Skin of body (tissue), 2 donors: ENCODE data around the gene ARL5B. TPM values are rescaled to one million over a fixed set of nuclear protein-coding genes. Genes with fewer than 3 reads are reported as not detected.

Experiments used
- DNase-seq: peaks from one replicate; lab custom pipeline; 2025; lab: John Stamatoyannopoulos, UW
- total RNA-seq: library from RNA; depleted of rRNA; stranded (reverse); fragments of >200 nt; gene quantifications from one replicate; pipeline ENCODE4 v1.2.3, GENCODE V29; 2014

The ARL5B gene
- total RNA-seq, 1 donor from 2014 or later: 50.4 TPM

DNA sequence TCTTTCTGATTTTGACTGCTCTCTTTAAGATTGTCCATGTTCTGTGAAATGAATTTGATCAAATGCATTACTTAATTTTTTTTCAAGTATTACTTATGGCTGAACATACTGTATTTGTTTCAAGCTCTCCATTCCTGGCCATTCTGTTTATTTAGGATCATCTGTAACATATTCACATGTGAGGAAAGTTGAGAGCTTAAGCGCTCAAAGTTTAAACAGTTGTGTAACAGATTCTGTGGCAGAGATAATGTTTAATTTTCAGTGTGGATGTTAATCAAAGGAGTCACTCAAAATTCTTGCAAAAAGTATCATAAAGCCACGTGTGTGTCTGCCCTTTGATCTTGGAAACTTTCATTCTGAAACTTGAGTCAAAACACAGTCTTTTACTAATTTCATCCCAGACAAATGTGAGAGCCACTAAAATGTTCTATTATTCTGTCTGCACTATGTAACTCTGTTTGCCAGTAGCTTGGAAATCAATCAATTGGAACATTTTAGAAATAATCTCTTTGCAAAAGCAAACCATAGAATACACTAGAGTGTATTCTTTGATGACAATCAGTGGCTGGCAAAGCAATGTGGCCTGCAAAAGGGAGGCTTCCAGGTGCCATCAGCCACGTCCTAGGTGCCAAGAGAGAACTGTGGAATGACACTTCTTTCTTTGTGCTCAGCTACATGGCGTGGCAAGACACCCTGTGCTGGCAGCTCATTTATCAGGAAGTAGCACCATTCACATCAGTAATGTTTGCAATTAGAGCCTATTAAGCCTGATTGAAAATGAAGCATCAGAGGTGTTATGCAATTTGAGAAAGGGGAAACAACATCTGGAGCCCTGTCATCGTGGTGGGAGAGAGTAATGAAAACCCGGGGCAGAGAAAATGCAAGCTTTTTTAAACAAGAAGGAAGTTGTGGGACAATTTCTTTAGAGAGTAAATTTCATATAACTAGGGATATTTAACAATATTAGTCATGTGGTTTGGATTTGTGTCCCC lies 40.9 kb downstream of the ARL5B start:
- no peak for DNase-seq

DNA sequence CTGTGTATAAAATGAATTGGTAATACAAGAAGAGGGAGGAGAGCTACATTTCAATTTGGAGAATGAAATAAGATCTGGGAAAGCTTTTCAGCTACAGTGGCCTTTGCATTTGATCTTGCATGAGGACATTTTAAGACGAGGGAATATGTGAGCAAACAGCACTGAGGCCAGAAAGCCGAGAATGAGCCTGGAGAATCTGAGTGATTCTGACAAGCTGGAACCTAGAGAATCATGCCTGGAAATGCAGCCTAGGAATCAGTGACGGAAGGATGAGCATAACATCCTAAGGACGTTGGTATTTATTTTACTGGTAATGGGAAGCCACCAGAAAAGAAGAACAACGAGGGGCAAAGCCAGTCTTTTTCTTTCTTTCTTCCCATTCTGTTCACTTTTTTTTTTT lies 44.3 kb downstream of the ARL5B start:
- no peak for DNase-seq

DNA sequence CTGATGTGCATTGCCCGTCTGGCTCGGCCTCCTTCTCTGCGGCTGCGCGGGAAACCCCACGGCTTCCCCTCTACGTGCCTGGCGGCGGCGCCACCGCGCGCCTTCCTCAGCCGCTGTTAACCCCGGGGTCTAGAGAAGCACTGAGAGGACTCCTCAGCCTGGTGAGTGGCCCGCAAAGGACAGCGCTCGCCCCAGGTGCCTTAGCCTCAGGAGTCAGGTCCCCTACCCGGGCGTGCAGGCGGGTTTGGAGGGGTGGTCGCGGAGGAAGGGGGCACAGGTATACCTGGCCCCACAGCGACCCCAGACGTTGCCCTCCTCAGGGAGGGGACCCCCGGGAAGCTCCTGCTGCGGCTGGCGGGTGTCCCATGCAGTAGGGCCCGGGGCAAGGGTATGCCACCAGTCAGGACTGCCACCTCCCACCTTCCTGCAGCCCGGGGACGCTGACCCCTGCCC lies 51.0 kb downstream of the ARL5B start:
- DNase-seq: no peak

DNA sequence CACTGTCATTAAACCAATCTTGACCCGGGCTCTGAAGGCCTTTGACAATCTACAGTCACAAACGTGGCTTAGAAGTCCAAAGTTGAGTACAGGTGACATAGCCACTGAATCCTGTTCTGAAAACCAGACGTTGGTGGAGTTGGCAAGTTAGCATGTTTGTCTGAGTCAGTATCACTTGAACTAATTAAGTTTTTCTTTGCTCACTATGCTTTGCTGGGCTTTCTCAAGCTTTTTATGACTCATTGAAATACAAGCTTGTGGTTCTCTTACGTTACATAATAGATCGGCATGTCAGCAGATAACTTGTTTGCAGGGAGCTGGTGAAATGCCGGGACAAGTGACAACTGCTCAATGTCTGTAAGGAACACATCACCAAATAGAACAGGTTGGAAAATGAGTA lies 53.8 kb downstream of the ARL5B start:
- DNase-seq: no peak

DNA sequence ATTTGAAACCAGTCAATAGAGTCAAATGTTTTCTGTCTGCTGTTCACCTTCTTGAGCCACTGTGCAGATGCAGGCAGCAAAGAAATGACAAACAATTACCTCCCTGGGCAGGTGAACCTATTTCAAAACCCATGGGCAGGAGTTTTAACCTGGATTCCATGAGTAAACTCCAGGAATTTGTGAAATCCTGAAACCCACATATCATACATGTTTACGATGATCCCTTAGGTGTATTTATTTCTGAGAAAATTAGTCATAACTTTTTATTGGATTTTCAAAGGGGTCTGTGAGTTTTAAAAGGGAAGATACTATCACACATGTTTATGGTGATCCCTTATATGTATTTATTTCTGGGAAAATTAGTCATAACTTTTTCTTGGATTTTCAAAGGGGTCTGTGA lies 59.8 kb downstream of the ARL5B start:
- DNase-seq: no peak

DNA sequence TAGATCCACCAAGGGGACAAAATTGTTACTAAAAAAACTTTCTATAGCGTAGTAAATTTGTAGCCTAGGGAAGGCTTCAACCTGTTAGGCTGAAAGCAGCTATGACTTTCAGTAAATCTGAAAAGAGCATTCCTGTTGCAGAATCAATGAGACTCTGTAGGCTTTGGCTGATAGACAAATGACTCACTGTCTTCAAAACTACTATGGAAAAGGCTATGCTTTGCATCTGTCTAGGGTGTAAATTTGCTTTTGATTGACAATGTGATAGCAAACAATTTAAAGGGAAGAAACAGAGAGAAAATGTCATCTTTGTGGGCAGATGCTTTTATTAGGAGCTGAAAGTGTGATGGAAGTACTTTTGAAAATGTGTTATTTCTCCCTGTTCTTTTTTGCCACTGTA lies 60.6 kb downstream of the ARL5B start:
- DNase-seq: no peak

DNA sequence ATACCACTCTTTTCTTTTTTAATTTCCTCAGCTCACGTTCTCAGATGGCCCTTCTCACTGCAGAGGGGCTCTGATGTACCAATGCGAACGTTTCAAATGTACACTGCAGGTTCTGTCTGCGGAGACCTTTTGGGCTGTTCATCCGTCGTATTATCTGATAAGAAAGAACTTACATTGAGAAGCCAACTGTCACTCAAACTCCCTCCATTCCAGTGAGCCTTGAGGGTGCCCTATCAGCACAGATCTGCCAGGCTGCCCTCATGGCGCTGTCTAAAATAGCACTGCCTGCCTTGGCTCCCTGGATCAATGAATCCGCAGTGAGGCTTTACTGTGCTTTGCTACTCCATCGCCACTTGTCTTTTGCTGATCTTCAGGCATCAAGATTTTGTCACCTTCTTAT lies 61.8 kb downstream of the ARL5B start:
- no peak for DNase-seq

DNA sequence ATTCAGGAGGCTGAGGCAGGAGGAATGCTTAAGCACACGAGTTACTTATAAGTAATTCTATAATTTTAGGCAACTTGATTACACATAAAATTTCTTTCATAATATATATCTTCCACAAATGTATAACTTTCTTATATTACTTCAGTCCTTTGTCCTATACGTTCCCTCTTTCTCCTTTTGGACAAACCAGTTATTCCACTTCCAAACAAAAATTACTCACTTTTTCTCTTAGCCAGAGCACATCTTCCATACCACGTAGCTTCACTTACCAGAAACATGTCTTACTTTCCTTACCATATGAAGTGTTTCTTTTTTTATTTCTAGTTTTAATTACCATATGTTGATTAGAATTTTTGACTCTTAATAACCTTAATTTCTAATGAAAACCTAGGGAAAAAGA lies 64.6 kb downstream of the ARL5B start:
- no peak for DNase-seq

Other genes with a start within 250 kb of the ARL5B start
- 23.0 TPM for gene NSUN6, start 7.8 kb upstream of the ARL5B start, total RNA-seq